Activated CD8-positive, alpha-beta memory T cell treated with anti-CD3 and anti-CD28 coated beads for 1 hour (primary cell): ENCODE data around the gene CCNB2.
"Not testable (repeated sequence)": the region's sequence is repeated elsewhere in the genome, so short reads cannot be mapped to it uniquely, and the experiment has no call there.

Experiments used
- DNase-seq, 2 donors: peaks; one replicate each; pipeline ENCODE4 v3.0.0-alpha.2; 2020; ENCODE audit warnings: low read depth in 1 of 2; ENCODE audit errors: extremely low read depth in 1 of 2

The CCNB2 gene

GRCh38 chr15:59104912-59105732 lies at the start of gene CCNB2:
Gene CCNB2 (plus strand): TSS chr15:59105146. CDS start chr15:59105269, 123 bp downstream.
- DNase-seq: peak; percentile 52 to 63

DNA sequence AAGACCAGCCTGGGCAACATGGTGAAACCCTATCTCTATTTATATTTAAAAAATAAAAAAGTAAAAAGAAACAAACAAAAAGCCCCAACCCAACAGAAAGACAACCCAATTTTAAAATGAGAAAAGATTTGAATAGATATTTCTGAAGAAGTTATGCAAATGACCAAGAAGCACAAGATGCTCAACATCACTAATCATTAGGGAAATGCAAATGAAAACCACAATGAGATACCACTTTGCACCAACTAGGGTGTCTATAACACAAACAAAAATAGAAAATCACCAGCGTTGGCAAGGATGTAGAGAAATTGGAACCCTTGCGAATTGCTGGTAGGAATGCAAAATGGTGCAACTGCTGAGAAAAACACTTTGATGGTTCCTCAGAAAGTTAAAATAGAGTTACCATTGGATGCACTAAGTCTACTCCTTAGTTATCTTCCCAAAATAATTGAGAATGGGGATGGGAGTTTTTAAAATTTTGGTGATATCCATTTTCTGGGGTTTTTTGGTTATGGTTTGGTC lies 45.8 kb upstream of the CCNB2 start:
- no peak for DNase-seq

GRCh38 chr15:59060348-59060747 lies 44.6 kb upstream of the CCNB2 start:
- no peak for DNase-seq

- no peak for DNase-seq
These were observed 41.9 kb upstream of the CCNB2 start for GRCh38 chr15:59063042-59063441.

- DNase-seq: no peak
These were observed 35.5 kb upstream of the CCNB2 start for GRCh38 chr15:59069430-59069829.

DNA sequence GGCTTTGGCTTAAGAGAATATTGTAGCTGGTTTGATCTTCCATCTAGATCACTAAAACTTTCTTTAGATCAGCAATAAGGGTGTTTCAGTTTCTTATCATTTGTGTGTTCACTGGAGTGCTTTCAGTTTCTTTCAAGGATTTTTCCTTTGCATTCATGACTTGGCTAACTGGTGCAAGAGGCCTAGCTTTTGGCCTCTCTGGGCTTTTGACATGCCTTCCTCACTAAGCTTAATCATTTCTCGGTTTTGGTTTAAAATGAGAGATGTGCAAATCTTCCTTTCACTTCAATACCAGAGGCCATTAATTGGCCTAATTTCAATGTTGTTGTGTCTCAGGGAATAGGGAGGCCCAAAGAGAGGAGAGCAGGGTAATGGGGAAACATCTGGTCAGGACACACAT lies 30.3 kb upstream of the CCNB2 start:
- DNase-seq: no peak

DNA sequence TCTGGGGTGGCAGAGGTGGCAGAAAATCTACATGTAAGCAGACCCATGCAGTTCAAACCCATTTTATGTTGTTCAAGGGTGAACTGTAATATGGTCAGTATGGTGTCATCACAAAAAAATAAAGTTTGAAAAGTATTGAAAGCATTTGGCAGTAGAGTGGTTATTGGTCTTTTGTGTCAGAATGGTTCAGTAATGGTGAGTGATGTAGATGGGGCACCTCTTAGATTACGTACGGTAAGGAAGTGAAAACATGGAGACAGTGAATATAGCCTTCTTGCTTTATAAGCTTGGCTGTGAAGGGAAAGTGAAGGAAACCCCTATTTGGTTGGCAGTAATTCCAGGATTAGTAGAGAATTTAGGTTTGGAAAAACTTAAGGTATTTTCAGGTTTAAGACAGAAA lies 17.2 kb upstream of the CCNB2 start:
- no peak for DNase-seq

DNA sequence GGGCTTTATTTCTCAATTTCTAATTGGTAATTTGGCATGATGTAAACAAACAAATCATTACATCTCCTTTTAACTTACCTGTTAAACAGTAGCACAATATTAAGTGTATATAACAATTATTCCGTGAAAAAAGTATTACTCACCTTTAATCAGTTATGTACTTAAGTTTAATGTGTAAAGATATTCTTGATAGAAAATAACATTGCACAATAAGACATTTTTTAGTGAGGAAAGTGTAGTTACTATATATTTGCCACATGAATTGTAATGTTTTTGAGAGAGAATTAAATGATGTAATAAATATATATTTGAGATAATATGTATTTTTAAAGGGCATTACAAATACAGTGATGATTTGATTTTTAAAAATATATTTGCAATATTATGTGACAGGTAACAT lies 10.9 kb upstream of the CCNB2 start:
- DNase-seq: no peak

GRCh38 chr15:59096429-59096828 lies 8.5 kb upstream of the CCNB2 start:
- no peak for DNase-seq

- no peak for DNase-seq
These were observed 5.7 kb upstream of the CCNB2 start for GRCh38 chr15:59099162-59099685.

DNA sequence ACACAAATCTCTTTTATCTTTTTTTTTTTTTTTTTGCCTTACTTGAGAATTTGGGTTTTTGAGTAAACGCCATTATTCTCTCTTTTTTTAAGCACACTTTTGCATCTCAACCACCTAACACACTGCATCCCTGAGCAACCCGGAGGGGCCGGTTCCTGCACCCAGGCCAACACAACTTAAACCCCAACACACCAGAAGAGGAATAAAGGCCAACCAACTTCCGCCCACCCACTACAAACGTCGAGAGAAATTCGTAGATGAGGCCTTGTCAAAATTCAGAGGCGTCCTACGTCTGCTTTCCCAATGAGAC lies 389 bp upstream of the CCNB2 start:
- no peak for DNase-seq

- no peak for DNase-seq
These were observed 908 bp downstream of the CCNB2 start for GRCh38 chr15:59105854-59106253.

GRCh38 chr15:59111251-59111650 lies 6.3 kb downstream of the CCNB2 start:
- DNase-seq: no peak

GRCh38 chr15:59115047-59115446 lies 10.1 kb downstream of the CCNB2 start:
- DNase-seq: no peak

DNA sequence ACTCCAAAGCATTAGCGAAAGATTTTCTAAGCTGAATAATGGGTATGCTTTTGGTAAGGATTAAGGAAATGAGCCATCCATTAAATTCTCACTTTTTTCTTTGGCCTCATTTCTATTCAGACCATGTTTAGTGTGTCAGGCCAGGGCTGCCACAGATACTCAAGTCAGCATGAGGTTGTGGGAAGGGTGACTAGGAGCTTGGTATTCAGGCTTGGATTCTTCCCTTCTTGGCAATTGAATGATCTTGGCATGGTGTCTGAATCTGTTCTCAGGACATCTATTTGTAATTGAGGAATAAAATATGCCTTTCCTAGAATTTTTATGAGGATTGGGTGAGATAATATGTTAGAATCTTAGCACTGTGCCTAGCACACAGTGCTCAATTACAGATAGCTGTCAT lies 11.2 kb downstream of the CCNB2 start:
- DNase-seq: no peak

- no peak for DNase-seq
These were observed 11.8 kb downstream of the CCNB2 start for GRCh38 chr15:59116771-59117170.

GRCh38 chr15:59119625-59120024 lies 14.7 kb downstream of the CCNB2 start:
- no peak for DNase-seq

- DNase-seq: no peak
These were observed 16.0 kb downstream of the CCNB2 start for GRCh38 chr15:59120937-59121336.

DNA sequence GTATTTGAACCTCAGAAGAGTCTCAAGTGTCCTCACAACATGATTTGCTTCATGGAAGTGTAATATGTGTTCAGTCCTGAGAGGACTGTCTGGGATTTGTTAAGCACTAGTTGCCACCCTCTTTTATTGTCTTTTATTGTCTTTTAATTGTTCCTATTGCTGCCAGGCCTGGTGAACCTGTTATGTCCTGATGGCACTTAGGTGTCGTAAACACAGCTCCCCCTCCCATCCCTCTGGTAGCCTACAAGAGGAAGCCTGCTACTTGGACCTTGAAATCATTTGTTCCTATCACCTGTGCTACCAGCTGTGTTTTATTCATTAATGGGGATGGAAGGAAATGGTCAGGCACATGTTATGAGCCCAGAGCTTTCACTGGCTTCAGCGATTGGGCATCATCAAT lies 19.3 kb downstream of the CCNB2 start:
- no peak for DNase-seq

GRCh38 chr15:59125683-59126082 lies 20.7 kb downstream of the CCNB2 start:
- not testable (repeated sequence) for DNase-seq

GRCh38 chr15:59127255-59127654 lies 22.3 kb downstream of the CCNB2 start:
- DNase-seq: not testable (repeated sequence)

DNA sequence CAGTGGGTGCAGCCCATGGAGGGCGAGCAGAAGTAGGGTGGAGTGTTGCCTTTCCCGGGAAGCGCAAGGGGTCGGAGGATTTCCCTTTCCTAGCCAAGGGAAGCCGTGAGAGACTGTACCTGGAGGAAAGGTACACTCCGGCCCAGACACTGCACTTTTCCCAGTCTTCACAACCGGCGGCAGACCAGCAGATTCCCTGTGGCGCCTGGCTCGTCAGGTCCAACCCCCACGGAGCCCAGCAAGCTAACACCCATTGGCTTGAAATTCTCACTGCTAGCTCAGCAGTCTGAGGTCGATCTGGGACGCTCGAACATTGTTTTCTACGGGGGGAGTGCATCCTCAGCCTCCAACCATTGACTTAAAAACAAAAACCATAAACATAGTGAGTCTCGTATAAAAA lies 26.5 kb downstream of the CCNB2 start:
- DNase-seq: no peak
